ENCODE measurements around the gene ALDH5A1.

Gene ALDH5A1

DNA sequence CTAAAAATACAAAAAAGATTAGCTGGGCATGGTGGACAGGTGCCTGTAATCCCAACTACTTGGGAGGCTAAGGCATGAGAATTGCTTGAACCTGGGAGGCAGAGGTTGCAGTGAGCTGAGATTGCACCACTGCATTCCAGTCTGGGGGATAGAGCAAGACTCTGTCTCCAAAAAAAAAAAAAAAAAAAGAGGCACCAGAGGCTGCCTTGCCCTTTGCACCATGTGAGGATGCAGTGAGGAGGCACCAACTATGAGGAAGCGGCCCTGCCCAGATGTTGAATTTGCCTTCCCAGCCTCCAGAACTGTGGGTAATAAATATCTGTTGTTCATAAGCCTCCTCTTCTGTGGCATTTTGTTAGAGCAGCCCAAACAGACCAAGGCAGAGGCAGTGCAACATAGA, 54.4 kb downstream of the ALDH5A1 start (continued):
- TF ChIP-seq ISL1 (CRISPR knock-in tag; IDR thresholded peaks at IDR 0.05) (no peak), SNAI2 (CRISPR knock-in tag; IDR thresholded peaks at IDR 0.05) (no peak), TOX (CRISPR knock-in tag; IDR thresholded peaks at IDR 0.05; ENCODE audit: borderline replicate concordance) (no peak), PPARA (CRISPR knock-in tag; IDR thresholded peaks at IDR 0.05; ENCODE audit: borderline replicate concordance) (no peak), GLIS3 (CRISPR knock-in tag; IDR thresholded peaks at IDR 0.05) (no peak), CSDC2 (CRISPR knock-in tag; IDR thresholded peaks at IDR 0.05) (no peak), ZFP30 (CRISPR knock-in tag; IDR thresholded peaks at IDR 0.05) (no peak), ESRRG (CRISPR knock-in tag; IDR thresholded peaks at IDR 0.05) (no peak), BACH2 (CRISPR knock-in tag; IDR thresholded peaks at IDR 0.05; ENCODE audit: borderline replicate concordance) (no peak), ZC3H10 (CRISPR knock-in tag; IDR thresholded peaks at IDR 0.05) (no peak), OSR1 (CRISPR knock-in tag; IDR thresholded peaks at IDR 0.05) (no peak), TCF4 (CRISPR knock-in tag; IDR thresholded peaks at IDR 0.05; ENCODE audit: borderline replicate concordance) (no peak)
- TF ChIP-seq, protein P1, sequence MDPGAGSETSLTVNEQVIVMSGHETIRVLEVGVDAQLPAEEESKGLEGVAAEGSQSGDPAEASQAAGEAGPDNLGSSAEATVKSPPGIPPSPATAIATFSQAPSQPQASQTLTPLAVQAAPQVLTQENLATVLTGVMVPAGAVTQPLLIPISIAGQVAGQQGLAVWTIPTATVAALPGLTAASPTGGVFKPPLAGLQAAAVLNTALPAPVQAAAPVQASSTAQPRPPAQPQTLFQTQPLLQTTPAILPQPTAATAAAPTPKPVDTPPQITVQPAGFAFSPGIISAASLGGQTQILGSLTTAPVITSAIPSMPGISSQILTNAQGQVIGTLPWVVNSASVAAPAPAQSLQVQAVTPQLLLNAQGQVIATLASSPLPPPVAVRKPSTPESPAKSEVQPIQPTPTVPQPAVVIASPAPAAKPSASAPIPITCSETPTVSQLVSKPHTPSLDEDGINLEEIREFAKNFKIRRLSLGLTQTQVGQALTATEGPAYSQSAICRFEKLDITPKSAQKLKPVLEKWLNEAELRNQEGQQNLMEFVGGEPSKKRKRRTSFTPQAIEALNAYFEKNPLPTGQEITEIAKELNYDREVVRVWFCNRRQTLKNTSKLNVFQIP (CRISPR knock-in tag; IDR thresholded peaks at IDR 0.05; ENCODE audit: borderline replicate concordance, low read depth): no peak

DNA sequence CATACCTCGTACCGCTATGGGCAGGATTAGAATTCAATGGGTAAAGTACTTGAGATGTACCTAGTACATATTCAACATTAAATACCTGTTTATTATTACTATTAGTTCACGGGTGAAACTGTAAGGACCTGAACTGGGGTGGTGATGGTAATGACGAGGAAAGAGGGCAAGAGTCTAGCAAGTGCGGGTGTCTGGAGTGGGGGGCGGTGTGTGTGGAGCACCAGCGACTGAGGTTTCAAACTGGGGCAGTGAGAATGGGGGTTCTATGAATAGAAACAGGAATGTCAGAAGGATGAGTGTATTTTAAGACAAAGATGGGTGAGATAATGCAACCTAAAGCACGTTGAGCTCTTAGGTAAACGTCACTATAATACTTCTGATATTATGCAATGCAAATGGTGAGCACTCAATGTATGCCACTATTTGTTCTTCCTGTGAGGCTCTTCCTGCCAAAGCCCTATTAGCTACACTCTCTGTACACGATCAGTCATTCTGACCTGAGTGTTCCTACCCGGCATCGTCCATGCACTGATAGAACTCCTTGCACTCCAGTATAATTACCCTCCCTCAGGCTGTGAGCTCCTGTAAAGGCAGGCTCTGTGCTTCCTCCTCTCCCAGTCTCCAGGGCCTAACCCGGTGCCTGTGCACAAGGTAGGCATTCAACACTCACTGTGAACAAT, 55.0 kb downstream of the ALDH5A1 start:
- TF ChIP-seq PPARA (CRISPR knock-in tag; IDR thresholded peaks at IDR 0.05; ENCODE audit: borderline replicate concordance): no peak
- ATAC-seq: no peak

GRCh38 chr6:24551139-24551538, 56.4 kb downstream of the ALDH5A1 start:
- no peak for TF ChIP-seq ZNF565 (CRISPR knock-in tag; conservative IDR thresholded peaks at IDR 0.05; ENCODE audit: low read depth)
- TF ChIP-seq ARNTL (CRISPR knock-in tag; IDR thresholded peaks at IDR 0.05; ENCODE audit: borderline replicate concordance, low read depth): no peak
- TF ChIP-seq RARB (CRISPR knock-in tag; IDR thresholded peaks at IDR 0.05): no peak
- no peak for TF ChIP-seq OSR1 (CRISPR knock-in tag; IDR thresholded peaks at IDR 0.05)
- ATAC-seq: no peak

- no peak for TF ChIP-seq TOX (CRISPR knock-in tag; IDR thresholded peaks at IDR 0.05; ENCODE audit: borderline replicate concordance)
- no peak for TF ChIP-seq ZFP30 (CRISPR knock-in tag; IDR thresholded peaks at IDR 0.05)
- no peak for TF ChIP-seq ZNF8 (CRISPR knock-in tag; IDR thresholded peaks at IDR 0.05)
- ATAC-seq: no peak
Measured at GRCh38 chr6:24554474-24554873, 59.7 kb downstream of the ALDH5A1 start.

GRCh38 chr6:24558516-24558915, 63.7 kb downstream of the ALDH5A1 start:
- TF ChIP-seq SNAI2 (CRISPR knock-in tag; IDR thresholded peaks at IDR 0.05) (no peak), ZC3H10 (CRISPR knock-in tag; IDR thresholded peaks at IDR 0.05) (no peak), ESRRG (CRISPR knock-in tag; IDR thresholded peaks at IDR 0.05) (no peak), RARB (CRISPR knock-in tag; IDR thresholded peaks at IDR 0.05) (no peak), ZNF70 (CRISPR knock-in tag; IDR thresholded peaks at IDR 0.05) (no peak), ZFP30 (CRISPR knock-in tag; IDR thresholded peaks at IDR 0.05) (no peak), ZFP3 (CRISPR knock-in tag; IDR thresholded peaks at IDR 0.05) (no peak), BACH2 (CRISPR knock-in tag; IDR thresholded peaks at IDR 0.05; ENCODE audit: borderline replicate concordance) (no peak), TCF4 (CRISPR knock-in tag; IDR thresholded peaks at IDR 0.05; ENCODE audit: borderline replicate concordance) (no peak), OSR1 (CRISPR knock-in tag; IDR thresholded peaks at IDR 0.05) (no peak), PPARA (CRISPR knock-in tag; IDR thresholded peaks at IDR 0.05; ENCODE audit: borderline replicate concordance) (no peak), ZNF8 (CRISPR knock-in tag; IDR thresholded peaks at IDR 0.05) (no peak), ARNTL (CRISPR knock-in tag; IDR thresholded peaks at IDR 0.05; ENCODE audit: borderline replicate concordance, low read depth) (no peak), ISL1 (CRISPR knock-in tag; IDR thresholded peaks at IDR 0.05) (no peak), PATZ1 (CRISPR knock-in tag; IDR thresholded peaks at IDR 0.05; ENCODE audit: borderline replicate concordance) (no peak), CSDC2 (CRISPR knock-in tag; IDR thresholded peaks at IDR 0.05) (no peak), GLIS3 (CRISPR knock-in tag; IDR thresholded peaks at IDR 0.05) (no peak)
- TF ChIP-seq, protein P2, sequence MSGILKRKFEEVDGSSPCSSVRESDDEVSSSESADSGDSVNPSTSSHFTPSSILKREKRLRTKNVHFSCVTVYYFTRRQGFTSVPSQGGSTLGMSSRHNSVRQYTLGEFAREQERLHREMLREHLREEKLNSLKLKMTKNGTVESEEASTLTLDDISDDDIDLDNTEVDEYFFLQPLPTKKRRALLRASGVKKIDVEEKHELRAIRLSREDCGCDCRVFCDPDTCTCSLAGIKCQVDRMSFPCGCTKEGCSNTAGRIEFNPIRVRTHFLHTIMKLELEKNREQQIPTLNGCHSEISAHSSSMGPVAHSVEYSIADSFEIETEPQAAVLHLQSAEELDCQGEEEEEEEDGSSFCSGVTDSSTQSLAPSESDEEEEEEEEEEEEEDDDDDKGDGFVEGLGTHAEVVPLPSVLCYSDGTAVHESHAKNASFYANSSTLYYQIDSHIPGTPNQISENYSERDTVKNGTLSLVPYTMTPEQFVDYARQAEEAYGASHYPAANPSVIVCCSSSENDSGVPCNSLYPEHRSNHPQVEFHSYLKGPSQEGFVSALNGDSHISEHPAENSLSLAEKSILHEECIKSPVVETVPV (CRISPR knock-in tag; IDR thresholded peaks at IDR 0.05): no peak
- TF ChIP-seq, protein P3, sequence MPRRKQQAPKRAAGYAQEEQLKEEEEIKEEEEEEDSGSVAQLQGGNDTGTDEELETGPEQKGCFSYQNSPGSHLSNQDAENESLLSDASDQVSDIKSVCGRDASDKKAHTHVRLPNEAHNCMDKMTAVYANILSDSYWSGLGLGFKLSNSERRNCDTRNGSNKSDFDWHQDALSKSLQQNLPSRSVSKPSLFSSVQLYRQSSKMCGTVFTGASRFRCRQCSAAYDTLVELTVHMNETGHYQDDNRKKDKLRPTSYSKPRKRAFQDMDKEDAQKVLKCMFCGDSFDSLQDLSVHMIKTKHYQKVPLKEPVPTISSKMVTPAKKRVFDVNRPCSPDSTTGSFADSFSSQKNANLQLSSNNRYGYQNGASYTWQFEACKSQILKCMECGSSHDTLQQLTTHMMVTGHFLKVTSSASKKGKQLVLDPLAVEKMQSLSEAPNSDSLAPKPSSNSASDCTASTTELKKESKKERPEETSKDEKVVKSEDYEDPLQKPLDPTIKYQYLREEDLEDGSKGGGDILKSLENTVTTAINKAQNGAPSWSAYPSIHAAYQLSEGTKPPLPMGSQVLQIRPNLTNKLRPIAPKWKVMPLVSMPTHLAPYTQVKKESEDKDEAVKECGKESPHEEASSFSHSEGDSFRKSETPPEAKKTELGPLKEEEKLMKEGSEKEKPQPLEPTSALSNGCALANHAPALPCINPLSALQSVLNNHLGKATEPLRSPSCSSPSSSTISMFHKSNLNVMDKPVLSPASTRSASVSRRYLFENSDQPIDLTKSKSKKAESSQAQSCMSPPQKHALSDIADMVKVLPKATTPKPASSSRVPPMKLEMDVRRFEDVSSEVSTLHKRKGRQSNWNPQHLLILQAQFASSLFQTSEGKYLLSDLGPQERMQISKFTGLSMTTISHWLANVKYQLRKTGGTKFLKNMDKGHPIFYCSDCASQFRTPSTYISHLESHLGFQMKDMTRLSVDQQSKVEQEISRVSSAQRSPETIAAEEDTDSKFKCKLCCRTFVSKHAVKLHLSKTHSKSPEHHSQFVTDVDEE (CRISPR knock-in tag; IDR thresholded peaks at IDR 0.05): no peak
- TF ChIP-seq, protein P1 (CRISPR knock-in tag; IDR thresholded peaks at IDR 0.05; ENCODE audit: borderline replicate concordance, low read depth): no peak
- no peak for ATAC-seq

All from SK-N-SH treated with all-trans-retinoic acid at 6 μM for 48 hours (cell line).